Mesendoderm (in vitro differentiated cells): ENCODE data around the gene HSPD1. TPM values are rescaled to one million over a fixed set of nuclear protein-coding genes. Genes with fewer than 3 reads are reported as not detected.

Experiments
- DNase-seq: peaks from one replicate; pipeline ENCODE4 v3.0.0; 2013
- H2AK5ac ChIP-seq: 2 replicates; pipeline ENCODE4 v1.6.1; 2013; ENCODE audit warnings: low read length, inconsistent platforms
- H2BK120ac ChIP-seq: 2 replicates; pipeline ENCODE4 v1.6.1; 2013; ENCODE audit warnings: low read depth, mild to moderate bottlenecking, low read length, moderate library complexity, mixed read lengths
- H2BK15ac ChIP-seq: replicated peaks from 2 replicates; pipeline ENCODE4 v1.6.1; 2013; ENCODE audit warnings: low read depth, mild to moderate bottlenecking, moderate library complexity
- H2BK5ac ChIP-seq: 2 replicates; pipeline ENCODE4 v1.6.1; 2013; ENCODE audit warnings: low read length, inconsistent platforms
- H3K18ac ChIP-seq: 2 replicates; pipeline ENCODE4 v1.6.1; 2013; ENCODE audit warnings: mild to moderate bottlenecking, low read length, mixed read lengths
- H3K23ac ChIP-seq: one replicate; pipeline ENCODE4 v1.6.1; 2013; ENCODE audit warnings: low read length
- H3K27ac ChIP-seq: 2 replicates; pipeline ENCODE4 v1.5.1; 2013; ENCODE audit warnings: low read depth, mild to moderate bottlenecking, inconsistent platforms, low read length, moderate library complexity
- H3K27me3 ChIP-seq: 2 replicates; pipeline ENCODE4 v1.6.1; 2013; ENCODE audit warnings: low read length, control low read depth, mild to moderate bottlenecking, inconsistent platforms; ENCODE audit not compliant: insufficient read depth, poor library complexity
- H3K36me3 ChIP-seq: 2 replicates; pipeline ENCODE4 v1.6.1; 2013; ENCODE audit warnings: low read length, inconsistent platforms; ENCODE audit not compliant: control insufficient read depth, insufficient read depth
- H3K4ac ChIP-seq: one replicate; pipeline ENCODE4 v1.6.1; 2013; ENCODE audit warnings: low read depth, mild to moderate bottlenecking, low read length, moderate library complexity
- H3K4me1 ChIP-seq: 2 replicates; pipeline ENCODE4 v1.6.1; 2013; ENCODE audit warnings: low read depth, low read length, inconsistent platforms; ENCODE audit not compliant: control insufficient read depth
- H3K4me2 ChIP-seq: 2 replicates; pipeline ENCODE4 v1.6.1; 2013; ENCODE audit warnings: low read length
- H3K4me3 ChIP-seq: 2 replicates; pipeline ENCODE4 v1.5.1; 2013; ENCODE audit warnings: mild to moderate bottlenecking, low read length
- H3K56ac ChIP-seq: one replicate; pipeline ENCODE4 v1.6.1; 2013; ENCODE audit warnings: low read length
- H3K79me1 ChIP-seq: 2 replicates; pipeline ENCODE4 v1.6.1; 2013; ENCODE audit warnings: low read length, inconsistent platforms
- H3K79me2 ChIP-seq: 2 replicates; pipeline ENCODE4 v1.6.1; 2013; ENCODE audit warnings: mild to moderate bottlenecking, low read length; ENCODE audit not compliant: control insufficient read depth, insufficient read depth
- H3K9ac ChIP-seq: 2 replicates; pipeline ENCODE4 v1.6.1; 2013; ENCODE audit warnings: low read length, inconsistent platforms
- H4K5ac ChIP-seq: one replicate; pipeline ENCODE4 v1.6.1; 2013; ENCODE audit warnings: low read length
- H4K8ac ChIP-seq: one replicate; pipeline ENCODE4 v1.6.1; 2013; ENCODE audit warnings: low read depth, mild to moderate bottlenecking, control low read depth, low read length, moderate library complexity
- WGBS: extraction: QIAGEN DNeasy Blood & Tissue Kit; methylation state at CpG from one replicate; pipeline ENCODE4 v1.1.7; 2013; ENCODE audit warnings: low lambda C conversion rate, missing lambda C conversion rate; ENCODE audit not compliant: insufficient coverage; ENCODE audit errors: extremely low coverage; 5-methylcytosine and 5-hydroxymethylcytosine counted together
- polyA plus RNA-seq, 2 experiments: library from polyadenylated mRNA; stranded (reverse); fragments of 200-250 nt; gene quantifications; one replicate each; pipeline ENCODE4 v1.2.3, GENCODE V29; 2013

HSPD1 gene
- polyA plus RNA-seq (2013, experiment 1 of 2): 828 TPM
- 823 TPM for polyA plus RNA-seq (2013, experiment 2 of 2)

DNA sequence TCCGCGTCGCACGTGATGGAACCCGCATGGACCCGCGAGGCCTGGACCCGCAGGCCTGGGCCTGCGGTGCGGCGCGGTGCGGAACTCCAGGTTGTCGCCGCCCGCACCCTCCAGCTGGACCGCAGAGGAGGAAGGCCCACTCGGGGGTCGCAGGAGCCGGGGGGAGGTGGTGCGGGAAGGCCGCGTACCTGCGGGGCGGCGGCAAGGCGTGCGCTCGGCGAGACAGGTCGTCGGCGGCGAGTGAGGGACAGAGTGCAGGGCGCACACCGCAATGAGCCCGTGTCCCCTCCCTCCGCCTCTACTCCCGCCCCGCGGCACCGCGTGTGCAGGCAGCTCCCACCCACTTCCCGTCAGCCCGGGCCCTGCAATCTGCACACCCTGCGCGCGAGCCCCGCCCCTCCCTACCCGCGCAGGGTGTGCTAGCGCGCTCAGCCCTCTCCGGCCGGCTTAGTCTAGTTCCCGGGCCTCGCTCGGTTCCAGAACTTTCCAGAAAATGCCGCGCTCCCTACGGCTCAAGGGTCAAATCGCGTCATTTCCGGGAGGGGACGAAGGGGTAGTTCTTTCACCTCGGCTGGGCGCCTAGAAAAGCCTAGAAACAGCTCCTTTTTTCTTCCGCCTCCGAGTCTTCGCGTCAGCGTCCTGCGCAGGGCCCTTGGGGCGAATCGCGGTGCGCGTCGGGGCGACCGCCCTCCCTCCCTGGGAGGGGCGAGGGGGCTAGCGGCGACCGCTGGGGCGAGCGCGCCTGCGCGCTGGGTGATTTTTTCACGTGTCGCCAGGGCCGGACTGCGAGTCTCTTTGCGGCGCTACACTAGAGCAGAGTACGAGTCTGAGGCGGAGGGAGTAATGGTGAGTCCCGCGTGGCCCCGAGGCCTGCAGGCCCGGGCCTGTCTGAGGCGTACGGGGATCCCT is at the start of gene HSPD1, which contains the start of gene HSPE1:
TSS of gene HSPD1 (minus strand) at position 247 of the 909 bp plus-strand sequence. CDS start 992 bp downstream, outside the sequence.
TSS of gene HSPE1 (plus strand) at position 786 of the 909 bp plus-strand sequence. CDS start at position 844, 58 bp downstream.
- Histone ChIP-seq H3K79me2 (peaks cover 74% of the 10 kb centered on the region), H3K4me2 (peak within 1 kb of the TSS; percentile 57), H4K5ac (no peak within 1 kb of the TSS), H2BK5ac (peak within 1 kb of the TSS; percentile 65), H3K23ac (peak within 1 kb of the TSS; percentile 84), H3K27ac (peak within 1 kb of the TSS; percentile 96), H3K4me3 (peak within 1 kb of the TSS; percentile 98), H2BK120ac (peak within 1 kb of the TSS; percentile 23), H3K27me3 (no peaks in the 10 kb centered on the region), H3K79me1 (peaks cover 5% of the 10 kb centered on the region), H3K9ac (peak within 1 kb of the TSS; percentile 99), H3K56ac (peak within 1 kb of the TSS; percentile 99), H3K4me1 (peaks cover 2% of the 10 kb centered on the region), H3K4ac (peak within 1 kb of the TSS; percentile 94), H3K18ac (peak within 1 kb of the TSS; percentile 95), H4K8ac (peak within 1 kb of the TSS; percentile 58), H2BK15ac (no peak within 1 kb of the TSS), H3K36me3 (peaks cover 5% of the 10 kb centered on the region), H2AK5ac (peak within 1 kb of the TSS; percentile 83)
- peak; percentile 100 for DNase-seq
- WGBS: no CpG with 5 or more reads among the region's 104 CpGs

DNA sequence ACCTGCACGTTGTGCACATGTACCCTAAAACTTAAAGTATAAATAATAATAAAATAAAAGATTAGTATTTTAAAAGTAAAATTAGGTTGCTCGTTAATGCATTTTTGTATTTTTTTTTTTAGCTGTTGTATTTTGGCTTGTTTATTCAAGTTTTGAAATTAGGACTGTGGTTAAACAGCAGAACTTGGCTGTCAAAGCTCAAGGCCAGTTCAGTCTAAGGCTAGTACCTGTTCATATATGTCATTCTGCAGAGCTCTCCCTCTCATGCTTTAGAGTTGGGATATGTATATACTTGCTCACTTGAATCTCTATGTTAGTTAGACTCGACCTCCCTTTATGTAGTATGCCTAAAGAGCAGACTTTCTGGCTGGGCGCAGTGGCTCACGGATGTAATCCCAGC is 48.9 kb upstream of the HSPD1 start:
- H4K8ac ChIP-seq: no peak overlapping the region

DNA sequence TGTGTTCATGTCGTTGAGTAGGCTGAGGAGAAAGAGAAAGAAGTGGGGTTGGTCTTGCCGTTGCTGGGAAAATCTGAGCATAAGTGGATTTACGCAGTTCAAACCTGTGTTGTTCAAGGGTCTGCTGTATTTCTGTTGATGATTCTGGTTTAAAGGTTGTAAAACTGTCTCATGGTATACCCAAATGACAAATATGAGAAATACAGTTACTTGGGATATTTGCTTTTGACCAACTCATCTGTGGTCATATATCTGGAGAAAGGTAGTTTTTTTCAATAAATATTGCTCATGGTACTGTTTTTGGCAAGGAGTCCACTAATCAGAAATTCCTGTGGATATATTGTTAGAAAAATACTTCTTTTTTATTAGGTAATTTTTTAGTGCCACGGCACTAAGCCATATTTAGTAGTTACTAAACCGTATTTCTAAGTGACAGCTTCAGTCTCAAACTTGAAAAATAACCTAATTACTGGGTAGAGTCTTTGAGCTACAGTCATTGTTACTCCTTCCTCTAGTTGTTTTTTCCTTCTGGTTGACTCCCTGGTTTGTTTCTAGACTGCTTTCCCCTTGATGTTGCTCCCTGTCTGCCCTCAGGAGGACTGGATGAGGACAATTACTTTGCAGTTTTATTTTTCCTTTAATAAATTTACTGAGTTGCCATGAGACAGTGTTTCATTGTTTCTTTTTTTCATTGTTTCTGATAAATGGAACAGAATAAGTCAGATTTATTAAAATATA is 47.7 kb upstream of the HSPD1 start:
- Histone ChIP-seq H3K4me3 (no peak overlapping the region), H3K23ac (no peak overlapping the region), H2AK5ac (no peak overlapping the region), H2BK15ac (no peak overlapping the region), H3K79me2 (no peaks in the 10 kb centered on the region), H3K56ac (no peak overlapping the region), H4K8ac (no peak overlapping the region), H3K4me1 (no peaks in the 10 kb centered on the region), H4K5ac (no peak overlapping the region), H3K79me1 (peaks cover 1% of the 10 kb centered on the region), H3K27me3 (no peaks in the 10 kb centered on the region), H3K4me2 (no peak overlapping the region), H3K36me3 (no peaks in the 10 kb centered on the region), H3K18ac (no peak overlapping the region), H2BK120ac (no peak overlapping the region), H2BK5ac (no peak overlapping the region), H3K27ac (no peak overlapping the region), H3K4ac (no peak overlapping the region), H3K9ac (no peak overlapping the region)
- DNase-seq: no peak
- no CpG with 5 or more reads among the region's 5 CpGs for WGBS

More for the DNA sequence above, 48.9 kb upstream of the HSPD1 start:
- no peak for DNase-seq
- H2AK5ac ChIP-seq: no peak overlapping the region
- H3K4ac ChIP-seq: no peak overlapping the region
- H3K27ac ChIP-seq: no peak overlapping the region
- no peak overlapping the region for H3K4me2 ChIP-seq
- no peak overlapping the region for H2BK15ac ChIP-seq
- no peak overlapping the region for H2BK120ac ChIP-seq
- no peak overlapping the region for H4K5ac ChIP-seq
- H3K23ac ChIP-seq: no peak overlapping the region
- no peak overlapping the region for H3K56ac ChIP-seq
- H3K9ac ChIP-seq: no peak overlapping the region
- peaks cover 1% of the 10 kb centered on the region for H3K79me1 ChIP-seq
- WGBS: 100% methylated on average over 1 of the region's 5 CpGs
- no peaks in the 10 kb centered on the region for H3K4me1 ChIP-seq
- H3K4me3 ChIP-seq: no peak overlapping the region
- H3K79me2 ChIP-seq: no peaks in the 10 kb centered on the region
- no peak overlapping the region for H2BK5ac ChIP-seq
- no peak overlapping the region for H3K18ac ChIP-seq
- no peaks in the 10 kb centered on the region for H3K27me3 ChIP-seq
- H3K36me3 ChIP-seq: no peaks in the 10 kb centered on the region

DNA sequence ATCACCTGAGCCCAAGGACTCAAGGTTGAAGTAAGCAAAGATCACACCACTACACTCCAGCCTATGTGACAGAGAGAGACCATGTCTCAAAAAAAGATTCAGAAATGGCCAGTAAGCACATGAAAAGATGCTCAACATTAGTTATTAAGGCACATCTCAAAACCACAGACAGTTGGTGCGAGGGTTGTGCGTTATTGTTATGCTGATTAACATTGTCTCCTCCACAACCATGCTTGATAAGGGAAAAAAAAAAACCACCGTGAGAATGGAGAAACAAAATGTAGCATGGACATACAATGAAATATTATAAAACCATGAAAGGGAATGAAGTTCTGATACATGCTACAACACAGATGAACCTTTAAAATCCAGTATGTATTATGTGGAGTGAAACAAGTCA is 43.6 kb upstream of the HSPD1 start:
- no peaks in the 10 kb centered on the region for H3K79me2 ChIP-seq
- H3K56ac ChIP-seq: no peak overlapping the region
- H3K9ac ChIP-seq: no peak overlapping the region
- H3K4me2 ChIP-seq: no peak overlapping the region
- H3K18ac ChIP-seq: no peak overlapping the region
- no peaks in the 10 kb centered on the region for H3K27me3 ChIP-seq
- H3K4ac ChIP-seq: no peak overlapping the region
- no peak overlapping the region for H4K8ac ChIP-seq
- no peak overlapping the region for H2BK5ac ChIP-seq
- H3K79me1 ChIP-seq: peaks cover 1% of the 10 kb centered on the region
- no peak overlapping the region for H3K23ac ChIP-seq
- no peak overlapping the region for H2BK120ac ChIP-seq
- DNase-seq: no peak
- no peak overlapping the region for H2AK5ac ChIP-seq
- H3K27ac ChIP-seq: no peak overlapping the region
- H2BK15ac ChIP-seq: no peak overlapping the region
- no peak overlapping the region for H4K5ac ChIP-seq
- H3K36me3 ChIP-seq: no peaks in the 10 kb centered on the region
- WGBS: no CpG with 5 or more reads among the region's 3 CpGs
- H3K4me1 ChIP-seq: no peaks in the 10 kb centered on the region
- H3K4me3 ChIP-seq: no peak overlapping the region

DNA sequence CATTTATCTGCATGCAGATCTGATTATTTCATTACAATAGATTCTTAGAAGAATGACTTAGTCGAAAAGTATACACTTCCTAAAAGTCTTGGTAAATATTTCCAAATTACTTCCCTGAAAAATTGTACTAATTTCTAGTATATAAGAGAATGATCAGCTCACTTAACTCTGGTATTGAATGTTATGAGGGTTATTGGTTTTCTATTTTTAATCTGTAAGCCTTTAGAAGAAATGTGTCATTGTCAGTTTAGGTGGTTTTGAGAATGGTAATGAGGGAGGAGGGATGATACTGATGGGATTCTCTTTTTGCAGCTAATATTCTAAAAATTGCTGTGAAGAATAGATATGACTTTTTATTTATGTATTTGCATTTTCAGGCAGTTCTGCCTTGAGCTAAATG is 40.1 kb upstream of the HSPD1 start:
- Histone ChIP-seq H3K79me1 (peaks cover 1% of the 10 kb centered on the region), H3K4me3 (no peak overlapping the region), H3K4ac (no peak overlapping the region), H3K27ac (no peak overlapping the region), H3K23ac (no peak overlapping the region), H3K4me2 (no peak overlapping the region), H3K36me3 (no peaks in the 10 kb centered on the region), H4K8ac (no peak overlapping the region), H2BK5ac (no peak overlapping the region), H3K79me2 (peaks cover under 1% of the 10 kb centered on the region), H2AK5ac (no peak overlapping the region), H3K9ac (no peak overlapping the region), H3K27me3 (no peaks in the 10 kb centered on the region), H3K4me1 (no peaks in the 10 kb centered on the region), H2BK120ac (no peak overlapping the region), H2BK15ac (no peak overlapping the region), H3K18ac (no peak overlapping the region), H4K5ac (no peak overlapping the region), H3K56ac (no peak overlapping the region)
- DNase-seq: no peak
- no CpG with 5 or more reads among the region's 1 CpG for WGBS
